GM18870 (cell line): ENCODE results near the gene GBP5.
A peak's percentile ranks its signal among the peaks of the same experiment; 100 is the strongest.

Experiments
- ATAC-seq: cut with Tn5 transposase; IDR thresholded peaks from one replicate; pipeline ENCODE4 v1.9.1; 2021; ENCODE audit warnings: moderate library complexity; ENCODE audit not compliant: unreplicated experiment

The GBP5 gene

GRCh38 chr1:89272269-89273041 is at the start of gene GBP5:
GBP5 (minus strand) TSS chr1:89272860; CDS start chr1:89269555, 3,305 bp downstream.
- ATAC-seq: peak; percentile 64

- no peak for ATAC-seq
These were observed 49.7 kb upstream of the GBP5 start for GRCh38 chr1:89322402-89322801.

GRCh38 chr1:89312572-89312971 is 39.9 kb upstream of the GBP5 start:
- ATAC-seq: no peak

GRCh38 chr1:89311757-89312156 is 39.1 kb upstream of the GBP5 start:
- no peak for ATAC-seq

- ATAC-seq: no peak
These were observed 38.3 kb upstream of the GBP5 start for GRCh38 chr1:89310976-89311375.

- peak; percentile 81 for ATAC-seq
These were observed 37.8 kb upstream of the GBP5 start for GRCh38 chr1:89310505-89310904.

GRCh38 chr1:89309828-89310227 is 37.2 kb upstream of the GBP5 start:
- no peak for ATAC-seq

- ATAC-seq: no peak
These were observed 33.6 kb upstream of the GBP5 start for GRCh38 chr1:89306273-89306672.

GRCh38 chr1:89305493-89305892 is 32.8 kb upstream of the GBP5 start:
- no peak for ATAC-seq

GRCh38 chr1:89304572-89305230 is 32.0 kb upstream of the GBP5 start:
- no peak for ATAC-seq

GRCh38 chr1:89302697-89303332 is 30.2 kb upstream of the GBP5 start:
- no peak for ATAC-seq

- peak; percentile 85 for ATAC-seq
These were observed 27.2 kb upstream of the GBP5 start for GRCh38 chr1:89299739-89300463.

GRCh38 chr1:89298461-89298860 is 25.8 kb upstream of the GBP5 start:
- no peak for ATAC-seq

GRCh38 chr1:89295187-89295586 is 22.5 kb upstream of the GBP5 start:
- no peak for ATAC-seq

- no peak for ATAC-seq
These were observed 18.6 kb upstream of the GBP5 start for GRCh38 chr1:89291276-89291675.

GRCh38 chr1:89288051-89288340 is 15.3 kb upstream of the GBP5 start:
- no peak for ATAC-seq

GRCh38 chr1:89287181-89288050 is 14.8 kb upstream of the GBP5 start:
- ATAC-seq: peak; percentile 27

- ATAC-seq: peak; percentile 89
These were observed 14.0 kb upstream of the GBP5 start for GRCh38 chr1:89286549-89287180.

GRCh38 chr1:89285745-89286380 is 13.2 kb upstream of the GBP5 start:
- ATAC-seq: no peak
